ENCODE measurements around the gene TMEM130. TPM values are rescaled to one million over a fixed set of nuclear protein-coding genes. Genes with fewer than 3 reads are reported as not detected.
A peak's percentile ranks its signal among the peaks of the same experiment; 100 is the strongest.

Gene TMEM130
- total RNA-seq, 1 donor from 2014 or later = not detected

DNA sequence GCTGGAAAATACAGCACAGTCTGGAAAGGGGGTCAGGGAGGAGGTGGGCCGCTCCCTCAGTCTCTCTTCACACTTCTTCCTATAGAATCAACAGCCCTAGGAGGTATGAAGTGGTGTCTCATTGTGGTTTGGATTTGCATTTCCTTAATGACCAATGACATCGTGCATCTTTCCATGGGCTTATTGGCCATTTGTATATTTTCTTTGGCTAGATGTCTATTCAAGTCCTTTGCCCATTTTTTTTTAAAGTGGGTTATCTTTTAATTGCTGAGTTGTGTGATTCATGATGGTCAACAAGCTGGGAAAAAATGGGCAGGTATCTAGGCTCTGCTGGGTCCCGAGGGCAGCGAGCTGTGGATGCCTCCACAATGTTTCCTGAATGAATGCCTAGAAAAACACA is 29.1 kb downstream of the TMEM130 start:
- no peak for ATAC-seq

DNA sequence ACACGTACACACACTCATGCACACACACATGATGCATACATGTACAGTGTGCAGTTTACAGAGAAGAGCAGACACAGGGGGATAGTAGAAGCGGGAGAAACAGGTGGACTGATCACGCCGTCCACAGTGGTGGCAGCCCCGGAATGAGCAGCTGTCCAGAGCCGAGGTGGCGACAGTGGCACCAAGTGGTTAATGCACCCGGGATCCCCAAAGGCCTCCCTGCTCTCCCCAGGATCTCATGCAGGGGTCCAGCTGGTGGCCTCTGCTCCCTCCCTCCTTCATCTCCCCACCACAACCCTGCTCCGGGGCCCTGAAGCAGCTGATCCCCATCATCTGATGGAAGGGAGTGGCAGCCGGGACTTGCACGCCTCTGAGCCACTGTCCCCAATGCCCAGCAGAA is 29.7 kb downstream of the TMEM130 start:
- ATAC-seq = no peak

DNA sequence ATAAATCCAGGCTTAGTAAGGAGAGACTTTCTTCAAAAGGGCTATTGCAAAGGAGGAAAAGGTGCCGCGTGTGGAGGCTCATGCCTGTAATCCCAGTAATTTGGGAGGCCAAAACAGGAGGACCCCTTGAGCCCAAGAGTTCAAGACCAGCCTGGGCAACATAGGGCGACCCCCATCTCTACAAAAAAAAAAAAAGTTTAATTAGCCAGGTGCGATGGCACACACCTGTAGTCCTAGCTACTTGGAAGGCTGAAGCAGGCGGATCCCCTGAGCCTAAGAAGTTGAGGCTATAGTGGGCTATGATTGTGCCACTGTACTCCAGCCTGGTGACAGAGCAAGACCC is 32.2 kb downstream of the TMEM130 start:
- ATAC-seq = no peak

DNA sequence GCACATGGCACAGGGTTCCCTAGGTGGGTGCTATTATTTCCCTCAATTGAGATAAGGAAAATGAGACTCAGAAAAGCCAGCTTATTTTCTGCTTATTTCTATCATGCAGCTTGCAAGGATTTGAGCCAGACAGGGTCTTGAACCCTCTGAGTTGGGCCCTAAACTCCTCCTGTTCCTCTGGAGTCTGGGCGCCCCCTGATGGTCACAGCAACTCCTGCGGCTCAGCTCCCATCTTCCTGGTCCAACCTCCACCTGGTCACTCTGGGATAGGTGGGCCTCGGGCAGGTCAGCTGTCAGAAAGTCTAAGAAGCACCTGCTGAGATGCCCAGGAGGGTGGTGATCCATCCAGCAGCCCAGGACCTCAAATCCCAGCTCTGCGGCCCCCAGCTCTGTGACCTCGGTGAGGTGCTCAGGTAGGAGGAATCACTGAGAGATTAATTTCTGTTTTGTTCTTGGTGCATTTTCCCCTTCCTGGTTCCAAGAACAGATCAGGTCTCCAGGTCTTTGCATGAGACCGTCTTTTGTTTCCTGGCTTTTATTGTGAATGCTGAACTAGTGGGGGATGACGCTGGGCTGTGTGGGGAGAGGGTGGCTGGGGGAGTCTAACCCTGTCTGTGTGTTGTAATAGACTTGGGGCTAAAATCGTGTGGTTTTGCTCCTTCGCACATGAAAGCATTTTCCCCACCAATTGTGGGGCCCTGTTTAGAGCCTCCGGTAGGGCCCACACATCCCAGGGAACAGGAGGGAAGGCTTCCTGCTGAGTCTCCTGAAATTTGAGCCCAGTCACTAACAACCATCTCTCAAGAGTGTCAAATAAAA is 32.8 kb downstream of the TMEM130 start:
- no peak for ATAC-seq

DNA sequence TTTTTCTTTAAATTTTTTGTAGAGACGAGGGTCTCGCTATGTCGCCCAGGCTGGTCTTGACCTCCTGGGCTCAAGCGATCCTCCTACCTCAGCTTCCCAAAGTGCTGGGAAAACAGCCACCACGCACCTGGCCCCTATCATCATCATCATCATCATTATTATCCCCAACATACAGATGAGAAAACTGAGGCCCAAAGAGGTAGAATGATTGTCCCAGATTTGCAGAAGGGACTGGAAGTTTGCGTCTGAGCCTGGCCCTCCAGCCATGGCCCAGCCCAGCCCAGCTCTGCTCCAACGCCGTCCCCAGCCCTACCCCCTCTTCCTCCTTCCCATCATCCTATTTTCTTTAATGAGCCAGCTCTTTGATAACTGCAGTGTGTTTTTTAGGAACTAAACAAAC is 34.9 kb downstream of the TMEM130 start:
- ATAC-seq = no peak

DNA sequence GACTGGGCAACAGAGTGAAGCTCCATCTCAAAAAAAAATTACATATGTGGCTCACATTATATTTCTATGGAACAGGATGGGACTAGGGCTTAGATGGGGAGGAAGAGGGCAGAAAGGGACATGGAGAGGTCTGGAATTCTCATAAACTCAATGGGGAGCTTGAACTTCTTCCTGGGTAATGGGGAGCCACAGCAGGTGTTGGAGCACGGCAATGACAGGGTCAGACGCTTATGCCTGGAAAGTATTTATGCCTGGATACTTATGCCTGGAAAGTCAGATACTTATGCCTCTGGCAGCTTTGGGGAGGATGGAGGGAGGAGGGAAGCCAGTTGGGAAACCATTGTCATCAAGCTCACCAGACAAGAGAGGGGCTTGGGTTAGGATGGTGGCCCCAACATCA is 36.8 kb downstream of the TMEM130 start:
- no peak for ATAC-seq

DNA sequence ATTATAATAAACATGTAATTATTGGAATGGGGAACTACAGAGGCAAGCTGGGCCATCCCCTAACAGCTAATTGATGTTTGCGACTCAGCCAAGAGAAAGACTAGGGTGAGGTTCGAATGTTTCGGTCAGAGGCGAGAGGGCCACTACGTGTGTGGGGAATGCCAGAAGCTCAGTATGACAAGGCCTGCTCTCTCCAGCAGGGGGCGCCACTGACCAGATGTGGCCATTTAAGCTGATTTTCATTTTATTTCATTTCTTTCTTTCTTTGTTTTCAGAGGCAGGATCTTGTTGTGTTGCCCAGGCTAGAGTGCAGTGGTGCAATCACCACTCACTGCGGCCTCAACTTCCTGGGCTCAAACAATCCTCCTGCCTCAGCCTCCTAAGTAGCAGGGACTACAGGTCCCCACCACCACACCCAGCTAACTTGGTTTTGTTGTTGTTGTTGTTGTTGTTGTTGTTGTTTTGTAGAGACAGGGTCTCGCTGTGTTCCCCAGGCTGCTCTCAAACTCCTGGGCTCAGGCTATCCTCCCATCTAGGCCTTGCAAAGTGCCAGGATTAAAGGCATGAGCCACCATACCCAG is 38.1 kb downstream of the TMEM130 start:
- no peak for ATAC-seq

DNA sequence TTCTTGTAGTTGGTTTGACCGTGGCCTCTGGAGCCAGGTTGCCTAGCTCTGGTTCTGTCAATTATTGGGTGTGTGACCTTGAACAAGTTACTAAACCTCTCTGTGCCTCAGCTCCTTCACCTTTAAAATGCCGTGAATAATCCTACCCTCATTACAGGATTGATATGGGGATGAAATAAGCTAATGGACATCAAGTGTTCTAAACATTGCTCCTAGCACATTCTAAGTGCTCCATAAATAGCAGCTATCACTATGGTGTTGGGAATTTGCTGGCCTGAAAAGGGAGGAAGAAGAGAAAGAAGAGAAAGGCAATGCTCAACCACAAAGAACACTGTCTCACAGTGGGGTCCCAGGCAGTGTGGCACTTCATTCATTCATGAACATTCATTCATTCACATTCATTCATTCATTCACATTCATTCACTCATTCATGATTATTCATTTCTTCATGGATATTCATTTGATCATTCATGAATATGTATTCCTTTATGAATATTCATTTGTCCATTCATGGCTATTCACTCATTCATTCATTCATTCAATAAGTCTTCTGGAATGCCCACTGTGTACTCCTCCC is 38.8 kb downstream of the TMEM130 start:
- no peak for ATAC-seq

DNA sequence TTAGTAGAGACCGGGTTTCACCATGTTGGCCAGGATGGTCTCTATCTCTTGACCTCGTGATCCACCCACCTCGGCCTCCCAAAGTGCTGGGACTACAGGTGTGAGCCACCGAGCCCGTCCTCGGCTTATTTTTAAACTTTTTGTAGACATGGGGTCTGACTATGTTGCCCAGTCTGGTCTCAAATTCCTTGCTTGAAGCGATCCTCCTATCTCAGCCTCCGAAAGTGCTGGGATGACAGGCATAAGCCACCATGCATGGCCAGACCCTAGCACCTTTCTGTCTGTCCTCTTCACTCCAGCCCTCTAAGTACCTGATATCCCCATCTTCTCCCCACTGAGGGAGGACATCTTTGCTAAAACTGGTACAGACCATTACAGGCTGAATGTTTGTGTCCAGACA is 41.4 kb downstream of the TMEM130 start:
- no peak for ATAC-seq

DNA sequence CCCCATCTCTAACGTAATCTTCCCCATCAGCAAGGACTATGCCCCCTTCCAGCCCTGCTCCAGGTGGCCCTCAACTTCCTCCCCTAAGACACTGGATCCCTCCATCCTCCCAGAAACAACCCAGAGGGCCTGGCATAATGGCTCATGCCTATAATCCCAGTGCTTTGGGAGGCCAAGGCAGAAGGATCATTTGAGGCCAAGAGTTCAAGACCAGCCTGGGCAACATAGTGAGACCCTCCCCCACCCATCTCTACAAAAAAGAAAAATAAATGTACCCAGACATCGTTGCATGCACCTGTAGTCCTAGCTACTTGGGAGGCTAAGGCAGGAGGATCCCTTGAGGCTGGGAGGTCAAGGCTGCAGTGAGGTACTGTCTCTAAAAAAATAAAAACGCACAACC is 42.6 kb downstream of the TMEM130 start:
- no peak for ATAC-seq

DNA sequence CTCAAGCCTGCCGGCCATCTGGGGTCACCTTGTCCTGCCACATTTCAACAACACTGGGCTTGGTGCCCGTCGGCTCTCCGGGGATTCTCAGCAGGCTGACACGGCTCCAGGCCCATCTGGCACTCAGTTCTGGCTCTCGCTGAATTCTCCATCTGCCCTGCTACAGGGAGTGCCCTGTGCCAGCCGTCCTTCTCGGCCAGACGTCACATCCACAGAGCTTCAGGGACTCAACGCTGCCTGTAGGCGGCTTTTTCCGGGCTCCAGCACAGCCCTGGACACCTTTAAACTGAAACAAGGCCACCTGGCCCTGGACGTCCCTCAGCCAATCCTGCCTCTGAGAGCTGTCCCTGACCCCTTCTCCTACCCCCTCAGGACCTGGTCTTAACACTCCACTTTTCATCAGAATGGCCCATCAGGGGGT is 43.0 kb downstream of the TMEM130 start:
- ATAC-seq = peak; percentile 45

DNA sequence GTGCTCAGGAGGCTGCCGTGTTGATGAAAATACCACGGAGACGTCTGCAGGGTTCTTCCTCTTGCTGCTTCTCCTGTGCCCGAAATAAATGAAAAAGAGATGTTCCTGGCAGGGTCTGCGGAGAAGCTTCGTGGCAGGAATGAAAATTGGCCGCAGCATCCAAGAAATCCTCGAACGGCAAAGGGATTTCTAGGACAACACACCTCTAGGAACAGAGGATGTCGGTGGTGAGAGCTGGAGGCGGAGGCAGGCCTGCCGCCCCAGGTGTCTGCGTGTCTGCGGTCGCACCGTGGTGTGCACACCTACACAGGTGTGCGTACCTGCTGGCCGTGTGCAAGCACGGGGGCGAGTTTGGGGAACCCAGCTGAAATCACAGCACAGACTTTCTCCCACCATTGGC is 43.4 kb downstream of the TMEM130 start:
- ATAC-seq = peak; percentile 16

DNA sequence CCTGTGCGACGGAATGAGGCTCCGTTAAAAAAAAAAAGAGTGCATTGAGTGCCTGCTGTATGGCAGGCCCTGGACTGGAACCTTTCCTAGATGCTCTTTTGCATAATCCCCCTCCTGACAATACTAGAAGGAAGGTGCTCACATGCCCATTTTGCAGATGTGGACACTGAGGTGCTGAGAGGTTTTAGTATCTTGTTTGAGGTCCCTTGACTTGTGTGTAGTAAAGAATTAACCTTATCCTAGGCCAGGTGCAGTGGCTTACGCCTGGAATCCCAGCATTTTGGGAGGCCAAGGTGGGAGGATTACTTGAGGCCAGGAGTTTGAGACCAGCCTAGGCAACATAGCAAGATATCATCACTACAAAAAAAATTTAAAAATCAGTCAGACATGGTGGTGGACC is 46.6 kb downstream of the TMEM130 start:
- no peak for ATAC-seq

DNA sequence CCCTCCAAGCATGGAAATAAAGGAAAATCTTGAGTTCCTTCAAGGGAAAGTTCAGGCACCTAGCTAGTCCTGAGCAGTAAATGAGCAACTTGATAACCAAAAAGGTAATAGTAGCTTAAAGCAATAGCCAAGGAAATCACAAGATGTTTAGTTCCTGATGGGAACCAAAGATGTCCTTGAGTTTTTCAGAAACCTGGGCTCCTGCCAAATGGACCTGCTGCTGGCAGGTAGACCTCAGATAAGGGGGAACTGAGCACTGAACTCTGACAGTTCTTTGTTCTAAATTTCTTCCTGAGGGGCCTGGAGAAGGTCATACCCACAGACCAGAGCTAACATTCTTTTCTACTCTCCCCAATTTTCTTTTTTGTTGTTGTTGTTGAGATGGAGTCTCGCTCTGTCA is 48.5 kb downstream of the TMEM130 start:
- no peak for ATAC-seq

DNA sequence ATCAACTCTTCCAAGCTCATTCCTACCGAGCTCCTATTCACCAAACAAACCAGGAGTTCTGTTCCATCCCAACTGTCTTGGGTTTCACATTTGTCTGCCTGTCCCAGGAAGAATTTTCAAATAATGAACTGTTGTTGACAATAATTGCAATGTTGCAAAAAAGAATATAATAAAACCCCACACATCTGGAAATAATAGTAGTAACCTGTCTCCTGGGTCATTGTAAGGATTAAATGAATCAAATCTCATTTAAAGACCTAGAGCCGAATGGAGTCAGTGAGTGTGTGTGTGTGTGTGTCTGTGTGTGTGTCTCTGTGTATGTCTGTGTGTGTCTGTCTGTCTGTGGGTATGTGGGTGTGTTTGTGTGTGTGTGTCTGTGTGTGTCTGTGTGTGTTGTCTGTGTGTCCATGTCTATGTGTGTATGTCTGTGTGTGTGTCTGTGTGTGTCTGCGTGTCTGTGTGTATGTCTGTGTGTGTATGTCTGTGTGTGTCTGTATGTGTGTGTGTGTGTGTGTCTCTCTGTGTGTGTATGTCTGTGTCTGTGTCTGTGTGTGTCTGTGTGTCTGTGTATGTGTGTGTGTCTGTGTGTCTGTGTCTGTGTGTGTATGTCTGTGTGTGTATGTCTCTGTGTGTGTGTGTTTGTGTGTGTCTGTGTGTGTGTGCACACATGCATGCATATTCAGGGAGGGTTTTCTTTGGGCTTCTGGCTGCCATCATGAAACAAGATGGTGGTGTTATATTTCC is 52.7 kb downstream of the TMEM130 start:
- ATAC-seq = no peak

DNA sequence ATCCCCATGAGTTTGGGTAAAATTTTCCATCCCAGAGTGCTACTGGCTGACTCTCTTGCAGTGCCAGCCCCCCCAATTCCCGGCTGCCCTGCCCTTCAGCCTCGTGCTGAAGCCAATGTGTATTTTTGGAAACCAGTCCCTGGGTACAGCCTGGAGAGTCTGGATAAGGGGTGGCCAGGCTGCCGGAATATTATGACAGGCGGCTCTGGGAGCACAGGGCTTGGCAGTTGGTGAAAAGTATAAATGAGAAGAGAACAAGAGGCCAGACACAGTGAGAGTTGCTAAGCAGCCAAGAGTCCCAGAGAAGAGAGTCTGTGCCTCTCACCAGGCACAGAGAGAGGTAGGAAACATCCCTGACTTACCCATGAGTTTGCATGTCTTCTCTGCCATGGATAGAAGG is 53.6 kb downstream of the TMEM130 start:
- ATAC-seq = no peak

DNA sequence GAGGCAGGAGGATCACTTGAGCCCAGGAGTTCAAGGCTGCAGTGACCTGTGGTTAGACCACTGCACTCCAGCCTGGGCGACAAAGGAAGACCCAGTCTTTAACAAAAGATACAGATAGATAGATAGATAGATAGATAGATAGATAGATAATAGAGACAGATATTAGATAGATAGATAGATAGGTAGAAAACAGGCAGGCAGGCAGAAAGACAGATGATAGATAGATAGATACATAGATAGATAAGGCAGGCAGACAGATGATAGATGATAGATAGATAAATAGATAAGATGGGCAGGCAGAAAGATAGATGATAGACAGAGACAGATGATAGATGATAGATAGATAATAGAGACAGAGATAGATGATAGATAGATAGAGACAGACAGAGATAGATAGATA is 54.5 kb downstream of the TMEM130 start:
- ATAC-seq = no peak

DNA sequence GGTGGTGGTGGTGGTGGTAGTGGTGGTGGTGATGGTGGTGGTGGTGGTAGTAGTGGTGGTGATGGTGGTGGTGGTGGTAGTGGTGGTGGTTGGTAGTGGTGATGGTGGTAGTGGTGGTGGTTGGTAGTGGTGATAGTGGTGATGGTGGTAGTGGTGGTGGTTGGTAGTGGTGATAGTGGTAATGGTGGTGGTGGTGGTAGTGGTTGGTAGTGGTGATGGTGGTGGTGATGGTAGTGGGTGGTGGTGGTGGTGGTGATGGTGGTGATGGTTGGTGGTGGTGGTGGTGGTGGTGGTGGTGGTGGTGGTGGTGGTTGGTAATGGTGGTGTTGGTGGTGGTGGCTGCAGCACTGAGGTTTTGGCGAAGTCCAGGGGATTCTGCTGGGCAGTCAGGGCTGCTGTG is 58.5 kb downstream of the TMEM130 start:
- ATAC-seq = peak; percentile 47

DNA sequence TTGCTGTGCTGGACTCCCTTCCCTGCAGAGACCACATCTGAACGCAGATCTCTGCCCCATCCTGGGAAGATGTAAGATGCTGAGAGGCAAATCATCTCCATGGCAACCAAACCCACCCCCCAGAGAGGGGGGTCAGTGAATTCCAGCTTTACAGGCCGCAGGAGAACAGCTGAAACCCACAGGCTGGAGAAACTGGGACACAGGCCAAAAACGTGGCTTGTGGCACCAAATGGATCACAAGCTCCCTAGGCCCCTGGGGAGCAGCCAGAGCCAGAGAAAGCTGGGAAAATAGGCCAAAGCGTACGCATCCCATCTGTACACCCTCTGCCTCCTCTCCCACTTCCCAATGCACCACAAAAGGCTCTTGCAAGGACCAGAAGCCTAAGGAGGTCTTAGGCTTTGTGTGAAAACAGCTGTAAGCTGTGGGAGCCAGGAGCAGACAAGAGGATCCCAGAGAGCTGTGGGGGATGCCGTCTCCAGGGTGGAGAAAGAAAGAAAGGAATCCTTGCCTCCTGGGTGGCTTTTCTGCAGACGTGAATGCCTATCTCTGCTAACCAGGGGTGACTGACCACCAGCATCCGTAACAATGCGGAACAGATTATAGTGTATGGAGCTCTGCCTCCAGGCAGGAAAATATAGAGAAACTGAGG is 59.5 kb downstream of the TMEM130 start:
- ATAC-seq = no peak

DNA sequence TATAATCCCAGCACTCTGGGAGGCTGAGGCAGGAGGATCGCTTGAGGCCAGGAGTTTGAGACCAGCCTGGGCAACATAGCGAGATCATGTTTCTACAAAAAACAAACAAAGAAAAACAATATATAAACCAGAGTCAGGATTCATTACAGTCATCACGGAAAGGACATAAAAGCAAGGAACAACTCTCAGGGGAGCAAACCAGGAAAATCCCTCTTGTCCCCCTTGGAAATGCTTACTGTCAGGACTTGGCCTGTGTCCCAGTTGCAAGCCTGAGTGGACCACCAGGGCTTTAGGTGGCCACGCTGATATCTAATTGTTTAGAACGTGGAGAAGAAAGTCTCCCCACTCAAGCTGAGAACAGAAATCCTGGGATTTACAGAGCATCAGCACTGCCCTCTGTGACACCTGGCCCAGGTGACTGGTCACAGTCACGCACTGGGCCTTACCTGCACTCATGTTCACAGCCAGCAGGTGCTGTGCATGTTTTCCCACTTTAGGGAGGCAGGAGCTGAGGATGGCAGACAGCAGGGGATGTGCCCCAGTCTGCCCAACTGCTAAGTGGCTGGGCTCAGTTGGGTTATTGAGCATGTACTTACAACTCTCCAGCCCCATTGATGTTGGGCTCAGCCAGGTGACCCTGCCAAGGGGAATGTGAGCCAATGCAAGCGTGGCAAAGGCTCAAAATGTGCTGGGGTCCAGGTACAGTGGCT is 60.9 kb downstream of the TMEM130 start:
- no peak for ATAC-seq

DNA sequence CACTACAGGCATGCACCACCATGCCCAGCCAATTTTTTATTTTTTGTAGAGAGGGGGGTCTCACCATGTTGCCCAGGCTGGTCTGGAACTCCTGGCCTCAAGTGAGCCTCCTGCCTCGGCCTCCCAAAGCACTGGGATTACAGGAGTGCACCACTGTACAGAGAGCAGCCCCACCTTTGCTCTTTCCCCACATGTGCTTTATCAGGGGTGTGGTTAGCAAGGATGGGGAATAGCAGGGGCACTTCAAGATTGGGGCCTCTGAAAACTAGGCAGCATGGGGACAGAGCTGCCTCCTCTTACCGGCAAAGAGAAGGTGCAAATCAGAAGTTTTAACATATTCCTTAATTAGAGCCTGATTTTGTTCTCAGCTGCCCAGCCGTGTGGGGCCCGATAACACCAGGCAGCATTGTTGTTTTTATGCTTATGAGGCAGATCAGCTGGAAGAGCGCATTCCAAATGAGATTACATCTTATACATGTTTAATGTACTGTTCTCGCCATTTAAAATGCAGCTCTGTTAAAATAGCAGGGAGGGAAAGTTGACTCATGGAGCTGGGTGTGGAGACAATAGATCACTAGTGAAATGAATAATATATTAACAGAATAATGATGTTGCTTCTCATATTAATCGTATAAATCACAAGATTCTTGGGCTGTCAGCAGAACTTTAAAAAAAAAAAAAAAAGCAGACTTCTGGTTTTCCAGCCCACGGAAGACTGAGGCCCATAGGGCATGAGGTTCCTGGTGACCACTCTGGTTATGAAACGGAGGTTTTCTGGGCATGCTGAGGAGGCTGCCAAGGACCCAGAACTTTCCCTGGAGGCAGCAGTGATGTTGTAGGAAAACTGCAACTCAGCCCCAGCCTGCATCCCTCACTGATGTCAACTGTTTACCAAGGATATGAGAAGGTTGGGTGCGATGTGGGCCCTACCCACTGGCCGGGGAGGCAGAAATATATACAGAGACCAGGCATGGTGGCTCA is 62.5 kb downstream of the TMEM130 start:
- no peak for ATAC-seq
